Ureter (tissue), 1 donor: ENCODE results near the gene GALT. TPM values are rescaled to one million over a fixed set of nuclear protein-coding genes. Genes with fewer than 3 reads are reported as not detected.

ENCODE experiments used
- DNase-seq: peaks from one replicate; pipeline ENCODE4 v3.0.0-alpha.2; 2020; ENCODE audit warnings: low spot score
- total RNA-seq: library from RNA; stranded (reverse); gene quantifications from one replicate; pipeline ENCODE4 v1.2.4, GENCODE V29; 2023
- donor health status: DM: yes; HTN: yes; CAD: no.

Gene GALT
- total RNA-seq, 1 donor from 2014 or later, result 52.7 TPM

- no peak for DNase-seq
These were observed 37.7 kb downstream of the GALT start for GRCh38 chr9:34684145-34684544.

GRCh38 chr9:34684816-34685215 is 38.3 kb downstream of the GALT start:
- DNase-seq, result no peak

GRCh38 chr9:34685591-34685990 is 39.1 kb downstream of the GALT start:
- no peak for DNase-seq

DNA sequence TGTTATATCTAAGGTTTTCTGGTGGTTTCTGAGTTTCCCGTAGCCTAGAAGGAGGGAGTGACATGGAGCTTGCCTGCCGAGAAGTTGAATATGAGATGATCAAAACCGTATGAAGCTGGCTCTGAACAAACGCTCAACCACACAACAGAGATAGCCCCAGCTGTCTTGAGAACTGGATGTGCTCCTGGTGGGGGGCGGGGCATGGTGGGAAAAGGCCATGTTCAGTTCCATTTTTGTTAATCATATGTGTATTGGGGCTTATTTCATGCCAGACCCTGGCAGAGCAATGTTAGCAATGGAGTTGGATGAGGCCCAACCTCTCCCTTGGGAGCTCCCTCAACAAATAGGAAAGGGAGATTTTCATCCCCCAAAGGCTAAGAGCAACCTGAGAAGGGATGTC is 39.8 kb downstream of the GALT start:
- no peak for DNase-seq

- no peak for DNase-seq
These were observed 40.3 kb downstream of the GALT start for GRCh38 chr9:34686732-34687131.

- no peak for DNase-seq
These were observed 41.0 kb downstream of the GALT start for GRCh38 chr9:34687276-34688030.

DNA sequence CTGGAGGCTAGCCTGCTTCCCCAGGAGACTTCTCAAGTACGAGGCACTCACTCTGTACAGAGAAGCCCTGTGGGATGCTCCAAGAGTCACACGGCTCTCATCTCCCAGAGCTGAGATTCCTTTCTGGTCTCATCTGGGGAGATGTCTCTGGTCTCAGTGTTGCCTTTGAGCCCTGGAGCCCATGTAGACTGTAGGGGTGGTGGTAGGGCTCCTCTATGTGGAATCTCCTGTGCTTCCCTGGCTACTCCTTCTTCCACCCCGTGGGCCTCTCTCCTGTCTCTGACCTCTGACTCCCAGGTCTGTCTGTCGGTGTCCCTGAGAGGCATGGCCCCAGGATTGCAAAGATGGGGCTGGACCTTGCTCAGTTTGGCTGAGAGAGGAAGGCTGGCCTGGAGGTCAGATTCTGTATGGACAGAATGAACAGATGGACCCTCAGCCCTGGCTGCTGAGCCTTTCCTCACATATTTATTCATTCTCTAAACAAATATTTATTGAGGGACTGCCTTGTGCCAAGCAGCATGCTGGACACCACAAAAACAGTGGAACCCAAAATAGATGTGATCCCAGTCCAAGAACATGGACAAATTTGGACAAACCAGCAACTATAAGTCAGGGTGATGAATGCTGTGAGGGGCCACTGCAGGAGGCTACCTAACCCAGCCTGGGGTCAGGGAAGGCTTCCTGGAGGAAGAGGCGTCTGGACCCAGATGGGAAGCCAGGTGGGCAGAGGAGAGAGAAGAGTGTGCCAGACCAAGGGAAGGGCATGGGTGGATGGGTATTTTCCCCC is 42.0 kb downstream of the GALT start:
- DNase-seq, result no peak

DNA sequence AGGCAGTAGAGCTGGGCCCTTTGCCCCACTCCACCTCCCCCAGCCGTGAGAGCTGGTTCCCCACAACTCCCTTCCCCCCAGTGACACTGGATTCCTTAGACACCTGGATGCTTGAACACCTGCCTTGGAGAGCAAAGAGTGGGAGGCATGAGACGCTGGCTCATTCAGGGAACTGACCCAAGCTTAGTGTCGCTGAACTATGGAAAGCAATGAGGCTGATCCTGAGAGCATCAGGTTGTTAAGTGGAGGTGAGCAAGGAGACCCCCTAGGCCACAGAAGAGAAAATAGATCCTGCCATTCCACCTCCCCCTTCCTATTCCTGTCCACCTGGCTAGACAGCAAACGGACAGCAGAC is 42.6 kb downstream of the GALT start:
- DNase-seq, result no peak

DNA sequence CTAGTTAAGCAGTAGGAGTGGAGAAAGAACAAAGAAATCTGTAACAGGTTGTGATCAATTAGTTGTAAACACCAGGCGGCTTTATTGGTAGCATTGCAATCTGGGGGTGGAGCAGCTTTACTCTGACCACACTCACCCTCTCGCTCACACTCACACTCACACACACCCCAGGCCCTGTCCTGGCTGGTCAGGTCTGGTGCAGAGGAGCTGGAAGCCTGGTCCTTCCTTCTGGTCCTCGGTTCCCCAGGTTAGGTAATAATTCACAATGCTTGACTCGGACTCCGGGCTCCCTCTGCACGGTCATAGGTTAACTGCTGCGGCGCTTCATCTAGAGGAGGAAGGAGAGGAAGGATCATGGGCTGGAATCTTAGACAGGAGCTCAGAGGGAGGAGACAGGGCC is 43.0 kb downstream of the GALT start:
- no peak for DNase-seq

DNA sequence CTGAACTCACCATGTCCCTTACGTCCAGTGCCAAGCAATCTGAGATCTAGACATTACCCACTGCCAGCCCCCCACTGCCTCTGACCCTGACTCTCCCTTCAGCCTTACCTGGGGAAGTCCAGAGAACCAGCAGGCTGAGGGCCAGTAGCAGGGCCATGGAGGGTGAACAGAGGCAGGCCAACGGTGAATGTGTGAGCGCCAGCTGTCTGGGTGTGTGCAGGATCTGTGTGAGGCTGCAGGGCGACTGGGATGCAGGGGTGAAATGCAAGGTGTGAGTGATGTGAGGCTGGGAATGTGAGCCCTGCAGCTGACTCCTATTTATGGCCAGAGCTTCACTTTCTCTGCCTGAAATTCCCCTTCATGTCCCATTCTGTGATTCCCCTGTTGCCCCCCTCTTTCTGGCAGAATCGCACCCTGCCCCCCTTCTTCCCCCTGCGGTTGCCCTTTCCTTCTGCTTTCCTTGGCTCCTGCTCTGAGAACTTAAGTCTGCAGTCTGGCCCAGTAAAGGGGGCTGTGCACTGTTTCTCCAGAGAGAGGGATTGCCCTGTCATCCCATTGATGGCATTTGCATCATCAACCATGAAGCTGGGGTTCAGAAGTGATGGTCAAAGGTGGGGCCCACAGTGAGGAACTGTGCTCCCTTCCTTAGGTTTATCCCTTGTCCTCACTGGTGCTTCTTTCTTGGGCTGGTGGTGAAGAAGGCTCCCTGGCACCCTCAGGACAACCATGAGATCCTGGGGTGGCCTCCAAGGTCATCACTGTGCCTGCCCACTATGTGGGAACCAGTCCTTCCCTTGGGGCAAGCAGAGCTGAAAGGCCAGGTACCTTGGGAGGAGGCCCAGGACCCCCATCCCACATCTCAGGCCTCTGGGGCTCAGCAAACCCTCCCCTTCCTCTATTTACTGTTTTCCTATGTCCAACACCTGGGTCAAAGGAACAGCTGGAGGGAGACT is 44.8 kb downstream of the GALT start, which contains the start of gene CCL19:
TSS of gene CCL19 (minus strand) at position 294 of the 953 bp plus-strand sequence. CDS start at position 157, 137 bp downstream.
- DNase-seq, result no peak

GRCh38 chr9:34691936-34692315 is 45.5 kb downstream of the GALT start:
- DNase-seq, result no peak

- DNase-seq, result no peak
These were observed 47.1 kb downstream of the GALT start for GRCh38 chr9:34693560-34693959.

DNA sequence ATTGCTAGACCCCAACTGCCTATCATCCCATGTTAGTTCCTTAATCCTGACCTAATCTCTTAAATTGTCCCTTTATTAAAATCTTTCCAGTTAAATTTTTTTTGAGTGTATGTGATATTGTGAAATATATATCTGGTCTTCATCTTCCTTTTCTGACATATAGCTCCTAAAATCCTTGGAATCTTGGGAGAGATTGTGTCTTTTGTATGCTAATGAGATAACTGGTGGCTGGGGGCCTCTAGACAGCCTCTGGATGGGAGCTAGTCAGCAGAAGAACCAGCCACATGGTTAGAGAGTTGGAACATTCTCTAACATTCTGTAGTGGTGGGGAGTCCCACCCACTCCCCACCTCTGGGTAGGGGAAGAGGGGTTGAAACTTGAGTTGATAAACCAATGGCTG is 48.3 kb downstream of the GALT start:
- DNase-seq, result no peak

Other genes starting within 250 kb of the GALT start
- gene FAM219A, start 188.1 kb upstream of the GALT start, total RNA-seq, result 22.3 TPM
- not detected for gene DNAI1, start 187.9 kb upstream of the GALT start, total RNA-seq
- gene ENHO, start 123.7 kb upstream of the GALT start, total RNA-seq, result 0.36 TPM
- 9.4 TPM for gene CNTFR, start 57.0 kb upstream of the GALT start, total RNA-seq
- gene RPP25L, start 34.6 kb upstream of the GALT start, total RNA-seq, result 26.0 TPM
- 86.8 TPM for gene DCTN3, start 26.2 kb upstream of the GALT start, total RNA-seq
- not detected for gene ARID3C, start 17.6 kb upstream of the GALT start, total RNA-seq
- gene SIGMAR1, start 8.9 kb upstream of the GALT start, total RNA-seq, result 56.8 TPM
- gene IL11RA, start 5.5 kb downstream of the GALT start, total RNA-seq, result 19.4 TPM
- 0.68 TPM for gene CCL27, start 16.0 kb downstream of the GALT start, total RNA-seq
- gene CCL19, start 44.6 kb downstream of the GALT start, total RNA-seq, result 11.4 TPM
- 55.1 TPM for gene CCL21, start 63.5 kb downstream of the GALT start, total RNA-seq